Vagina (tissue), 2 donors: ENCODE measurements around the gene LRMDA. TPM values are rescaled to one million over a fixed set of nuclear protein-coding genes. Genes with fewer than 3 reads are reported as not detected.

Source experiments
- DNase-seq, 2 donors: peaks; one replicate each; pipeline ENCODE4 v3.0.0-alpha.2; 2017; ENCODE audit errors: extremely low spot score in 2 of 2
- H3K27ac ChIP-seq: fragments of 200-600 bp; sonication (generic); one replicate; pipeline ENCODE4 v1.5.1; 2019
- H3K27me3 ChIP-seq: fragments of 200-600 bp; sonication (generic); one replicate; pipeline ENCODE4 v1.5.1; 2019
- H3K36me3 ChIP-seq, 2 donors: fragments of 200-600 bp; sonication (generic); one replicate each; pipeline ENCODE4 v1.5.1; 2017 to 2019
- H3K4me1 ChIP-seq: fragments of 200-600 bp; sonication (generic); one replicate; pipeline ENCODE4 v1.5.1; 2019
- H3K4me3 ChIP-seq, 2 donors: fragments of 200-600 bp; sonication (generic); 1 replicate in 1 of 2; 2 replicates in 1 of 2; pipeline ENCODE4 v1.5.1; 2016 to 2019
- H3K9me3 ChIP-seq: fragments of 200-600 bp; sonication (generic); one replicate; pipeline ENCODE4 v1.5.1; 2019
- POLR2A ChIP-seq, 2 donors: fragments of 450-650 bp; IDR thresholded peaks; one replicate each; pipeline ENCODE4 v1.6.1; 2017; ENCODE audit warnings: antibody characterized with exemption in 2 of 2, mild to moderate bottlenecking in 2 of 2, moderate library complexity in 2 of 2
- POLR2AphosphoS5 ChIP-seq, 2 donors: sonication (generic); formaldehyde crosslinking; IDR thresholded peaks; one replicate each; pipeline ENCODE4 v1.9.0; 2017; ENCODE audit warnings: antibody characterized with exemption in 2 of 2, mild to moderate bottlenecking in 2 of 2, low read depth in 1 of 2; ENCODE audit not compliant: insufficient read depth in 1 of 2
- intact Hi-C: fragments of 100-400 bp; cut with DNase I; formaldehyde crosslinking; loops from one replicate; pipeline ENCODE4 v1.15.1; 2023
- total RNA-seq: library from RNA; depleted of rRNA; stranded (reverse); fragments of >200 nt; gene quantifications from one replicate; pipeline ENCODE4 v1.2.3, GENCODE V29; 2016
- TF ChIP-seq, protein P1 (sequence below), 3 experiments: fragments of 450-650 bp in 2 of 3; fragments of 200-600 bp in 1 of 3; sonication (generic) in 1 of 3; IDR thresholded peaks; one replicate each; pipeline ENCODE4 v1.5.1; 2017 to 2019; ENCODE audit warnings: antibody characterized with exemption in 3 of 3, mild to moderate bottlenecking in 2 of 3, moderate library complexity in 2 of 3

LRMDA gene
- total RNA-seq, 1 donor from 2014 or later = 22.6 TPM

DNA sequence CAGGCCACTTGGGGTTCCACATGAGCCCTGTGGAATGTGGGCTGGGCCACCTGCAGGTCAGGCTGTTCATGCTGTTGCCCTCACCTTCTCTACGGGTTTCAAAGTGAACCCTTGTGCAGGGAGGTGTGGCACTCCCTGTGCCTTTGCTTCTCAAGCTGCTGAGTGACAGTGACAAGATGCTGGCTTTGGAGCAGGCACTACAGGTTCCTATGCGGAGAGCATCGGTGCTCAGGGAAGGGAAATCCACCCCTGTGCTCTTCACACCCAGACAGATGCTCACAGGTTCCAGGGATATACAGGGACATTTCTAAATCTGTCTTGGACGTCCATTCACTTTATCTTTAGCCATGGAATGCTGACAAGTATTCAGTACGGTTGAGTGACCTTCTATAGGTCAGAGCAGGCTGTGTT is 1005.0 kb downstream of the LRMDA start:
- H3K4me1 ChIP-seq = peaks cover 18% of the 10 kb centered on the region
- no peak for DNase-seq
- TF ChIP-seq POLR2A (IDR thresholded peaks at IDR 0.05) (no peak), POLR2AphosphoS5 (IDR thresholded peaks at IDR 0.05; ENCODE audit: insufficient read depth in 1 of 2, low read depth in 1 of 2) (no peak)
- TF ChIP-seq, protein P1, sequence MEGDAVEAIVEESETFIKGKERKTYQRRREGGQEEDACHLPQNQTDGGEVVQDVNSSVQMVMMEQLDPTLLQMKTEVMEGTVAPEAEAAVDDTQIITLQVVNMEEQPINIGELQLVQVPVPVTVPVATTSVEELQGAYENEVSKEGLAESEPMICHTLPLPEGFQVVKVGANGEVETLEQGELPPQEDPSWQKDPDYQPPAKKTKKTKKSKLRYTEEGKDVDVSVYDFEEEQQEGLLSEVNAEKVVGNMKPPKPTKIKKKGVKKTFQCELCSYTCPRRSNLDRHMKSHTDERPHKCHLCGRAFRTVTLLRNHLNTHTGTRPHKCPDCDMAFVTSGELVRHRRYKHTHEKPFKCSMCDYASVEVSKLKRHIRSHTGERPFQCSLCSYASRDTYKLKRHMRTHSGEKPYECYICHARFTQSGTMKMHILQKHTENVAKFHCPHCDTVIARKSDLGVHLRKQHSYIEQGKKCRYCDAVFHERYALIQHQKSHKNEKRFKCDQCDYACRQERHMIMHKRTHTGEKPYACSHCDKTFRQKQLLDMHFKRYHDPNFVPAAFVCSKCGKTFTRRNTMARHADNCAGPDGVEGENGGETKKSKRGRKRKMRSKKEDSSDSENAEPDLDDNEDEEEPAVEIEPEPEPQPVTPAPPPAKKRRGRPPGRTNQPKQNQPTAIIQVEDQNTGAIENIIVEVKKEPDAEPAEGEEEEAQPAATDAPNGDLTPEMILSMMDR (IDR thresholded peaks at IDR 0.05) = no peak
- H3K36me3 ChIP-seq = no peaks in the 10 kb centered on the region
- intact Hi-C loops = no loop called here
- H3K27ac ChIP-seq = no peak overlapping the region
- H3K27me3 ChIP-seq = no peaks in the 10 kb centered on the region
- no peaks in the 10 kb centered on the region for H3K9me3 ChIP-seq
- no peak overlapping the region for H3K4me3 ChIP-seq

DNA sequence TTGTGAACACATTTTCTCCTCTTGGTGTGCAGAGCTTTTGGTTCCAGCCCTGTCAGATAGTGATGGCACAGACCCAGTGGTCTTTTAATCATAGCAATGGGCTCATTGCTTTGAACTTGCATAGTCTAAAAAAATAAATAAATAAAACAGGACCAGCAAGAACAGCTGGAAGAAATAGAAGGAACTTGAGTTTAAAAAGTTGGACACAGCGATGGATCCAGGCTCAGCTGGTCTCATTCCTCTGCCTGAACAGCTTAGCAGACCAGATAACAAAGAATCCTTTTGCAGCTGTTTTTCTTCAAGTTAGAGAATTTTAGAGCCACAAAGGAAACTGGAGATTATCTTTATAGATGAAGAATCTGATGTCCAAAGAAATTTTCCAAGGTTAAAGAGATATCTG is 1005.6 kb downstream of the LRMDA start:
- H3K27ac ChIP-seq = no peak overlapping the region
- no peaks in the 10 kb centered on the region for H3K27me3 ChIP-seq
- H3K4me3 ChIP-seq = no peak overlapping the region
- TF ChIP-seq POLR2AphosphoS5 (IDR thresholded peaks at IDR 0.05; ENCODE audit: insufficient read depth in 1 of 2, low read depth in 1 of 2) (no peak), POLR2A (IDR thresholded peaks at IDR 0.05) (no peak)
- TF ChIP-seq, protein P1 (IDR thresholded peaks at IDR 0.05) = no peak
- no peak for DNase-seq
- H3K9me3 ChIP-seq = no peaks in the 10 kb centered on the region
- H3K36me3 ChIP-seq = no peaks in the 10 kb centered on the region
- H3K4me1 ChIP-seq = peaks cover 14% of the 10 kb centered on the region
- intact Hi-C loops = no loop called here

- no peak overlapping the region for H3K27ac ChIP-seq
- H3K36me3 ChIP-seq = no peaks in the 10 kb centered on the region
- H3K9me3 ChIP-seq = no peaks in the 10 kb centered on the region
- H3K4me3 ChIP-seq = no peak overlapping the region
- no peak for TF ChIP-seq POLR2AphosphoS5 (IDR thresholded peaks at IDR 0.05; ENCODE audit: insufficient read depth in 1 of 2, low read depth in 1 of 2)
- no peak for TF ChIP-seq POLR2A (IDR thresholded peaks at IDR 0.05)
- TF ChIP-seq, protein P1 (IDR thresholded peaks at IDR 0.05) = no peak
- H3K27me3 ChIP-seq = no peaks in the 10 kb centered on the region
- DNase-seq = no peak
- peaks cover 15% of the 10 kb centered on the region for H3K4me1 ChIP-seq
- intact Hi-C loops = no loop called here
Observed at GRCh38 chr10:76440426-76440825, 1009.0 kb downstream of the LRMDA start.

DNA sequence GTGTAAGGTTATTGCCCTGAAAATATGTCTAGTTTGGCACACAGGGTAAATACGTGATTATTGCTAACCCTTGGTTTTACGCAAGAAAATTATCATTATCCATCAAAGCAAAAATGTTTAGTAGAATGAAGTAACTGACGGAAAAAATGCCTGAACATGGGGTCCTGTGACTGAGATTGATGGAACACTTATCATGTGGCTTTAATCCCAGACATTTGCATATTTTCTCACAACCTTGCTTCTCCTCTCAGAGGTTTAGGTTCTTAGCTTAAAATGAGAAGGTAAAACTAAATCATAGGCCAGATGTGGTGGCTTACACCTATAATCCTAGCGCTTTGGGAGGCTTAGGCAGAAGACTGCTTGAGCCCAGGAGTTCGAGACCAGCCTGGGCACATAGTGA is 1010.7 kb downstream of the LRMDA start:
- intact Hi-C loops = no loop called here

More for the DNA sequence above, 1010.7 kb downstream of the LRMDA start:
- Histone ChIP-seq H3K27me3 (no peaks in the 10 kb centered on the region), H3K4me3 (no peak overlapping the region), H3K4me1 (peaks cover 15% of the 10 kb centered on the region), H3K36me3 (no peaks in the 10 kb centered on the region), H3K27ac (no peak overlapping the region), H3K9me3 (no peaks in the 10 kb centered on the region)
- no peak for DNase-seq
- TF ChIP-seq, protein P1 (IDR thresholded peaks at IDR 0.05) = no peak
- TF ChIP-seq POLR2AphosphoS5 (IDR thresholded peaks at IDR 0.05; ENCODE audit: insufficient read depth in 1 of 2, low read depth in 1 of 2) (no peak), POLR2A (IDR thresholded peaks at IDR 0.05) (no peak)
